Measurements from ENCODE around the gene PIP5K1B.

The PIP5K1B gene

GRCh38 chr9:68760674-68761333 lies 55.8 kb downstream of the PIP5K1B start:
- H3K4me3 ChIP-seq (ENCODE audit: low read depth, low read length) = no peak overlapping the region
- H3K36me3 ChIP-seq (ENCODE audit: control insufficient read depth, insufficient read depth, low read length) = no peaks in the 10 kb centered on the region
- no peak overlapping the region for H3K9ac ChIP-seq (ENCODE audit: low read depth, low read length)
- peaks cover 1% of the 10 kb centered on the region for H3K4me1 ChIP-seq (ENCODE audit: control insufficient read depth, insufficient read depth, low read length)
- no peaks in the 10 kb centered on the region for H3K27me3 ChIP-seq (ENCODE audit: control insufficient read depth, insufficient read depth, low read length)
- H3K9me3 ChIP-seq (ENCODE audit: control insufficient read depth, insufficient read depth, low read length) = no peaks in the 10 kb centered on the region

GRCh38 chr9:68762570-68762969 lies 57.5 kb downstream of the PIP5K1B start:
- Histone ChIP-seq H3K9ac (ENCODE audit: low read depth, low read length) (no peak overlapping the region), H3K4me1 (ENCODE audit: control insufficient read depth, insufficient read depth, low read length) (no peaks in the 10 kb centered on the region), H3K9me3 (ENCODE audit: control insufficient read depth, insufficient read depth, low read length) (no peaks in the 10 kb centered on the region), H3K36me3 (ENCODE audit: control insufficient read depth, insufficient read depth, low read length) (no peaks in the 10 kb centered on the region), H3K4me3 (ENCODE audit: low read depth, low read length) (no peak overlapping the region), H3K27me3 (ENCODE audit: control insufficient read depth, insufficient read depth, low read length) (no peaks in the 10 kb centered on the region)

- H3K9me3 ChIP-seq (ENCODE audit: control insufficient read depth, insufficient read depth, low read length) = no peaks in the 10 kb centered on the region
- no peaks in the 10 kb centered on the region for H3K36me3 ChIP-seq (ENCODE audit: control insufficient read depth, insufficient read depth, low read length)
- no peak overlapping the region for H3K9ac ChIP-seq (ENCODE audit: low read depth, low read length)
- H3K4me1 ChIP-seq (ENCODE audit: control insufficient read depth, insufficient read depth, low read length) = no peaks in the 10 kb centered on the region
- no peaks in the 10 kb centered on the region for H3K27me3 ChIP-seq (ENCODE audit: control insufficient read depth, insufficient read depth, low read length)
- no peak overlapping the region for H3K4me3 ChIP-seq (ENCODE audit: low read depth, low read length)
Measured at GRCh38 chr9:68763104-68763503, 58.1 kb downstream of the PIP5K1B start.

GRCh38 chr9:68768619-68769018 lies 63.6 kb downstream of the PIP5K1B start:
- H3K27me3 ChIP-seq (ENCODE audit: control insufficient read depth, insufficient read depth, low read length) = no peaks in the 10 kb centered on the region

GRCh38 chr9:68769852-68770251 lies 64.8 kb downstream of the PIP5K1B start:
- no peaks in the 10 kb centered on the region for H3K9me3 ChIP-seq (ENCODE audit: control insufficient read depth, insufficient read depth, low read length)
- H3K4me1 ChIP-seq (ENCODE audit: control insufficient read depth, insufficient read depth, low read length) = no peaks in the 10 kb centered on the region
- no peak overlapping the region for H3K4me3 ChIP-seq (ENCODE audit: low read depth, low read length)
- no peaks in the 10 kb centered on the region for H3K27me3 ChIP-seq (ENCODE audit: control insufficient read depth, insufficient read depth, low read length)
- no peaks in the 10 kb centered on the region for H3K36me3 ChIP-seq (ENCODE audit: control insufficient read depth, insufficient read depth, low read length)
- no peak overlapping the region for H3K9ac ChIP-seq (ENCODE audit: low read depth, low read length)

More at GRCh38 chr9:68768619-68769018, 63.6 kb downstream of the PIP5K1B start:
- Histone ChIP-seq H3K4me3 (ENCODE audit: low read depth, low read length) (no peak overlapping the region), H3K4me1 (ENCODE audit: control insufficient read depth, insufficient read depth, low read length) (no peaks in the 10 kb centered on the region), H3K36me3 (ENCODE audit: control insufficient read depth, insufficient read depth, low read length) (no peaks in the 10 kb centered on the region), H3K9me3 (ENCODE audit: control insufficient read depth, insufficient read depth, low read length) (no peaks in the 10 kb centered on the region), H3K9ac (ENCODE audit: low read depth, low read length) (no peak overlapping the region)

- Histone ChIP-seq H3K9ac (ENCODE audit: low read depth, low read length) (no peak overlapping the region), H3K4me1 (ENCODE audit: control insufficient read depth, insufficient read depth, low read length) (no peaks in the 10 kb centered on the region), H3K27me3 (ENCODE audit: control insufficient read depth, insufficient read depth, low read length) (no peaks in the 10 kb centered on the region), H3K4me3 (ENCODE audit: low read depth, low read length) (no peak overlapping the region), H3K36me3 (ENCODE audit: control insufficient read depth, insufficient read depth, low read length) (no peaks in the 10 kb centered on the region), H3K9me3 (ENCODE audit: control insufficient read depth, insufficient read depth, low read length) (no peaks in the 10 kb centered on the region)
Measured at GRCh38 chr9:68771376-68771775, 66.3 kb downstream of the PIP5K1B start.

GRCh38 chr9:68775003-68775730 lies 70.1 kb downstream of the PIP5K1B start:
- Histone ChIP-seq H3K9ac (ENCODE audit: low read depth, low read length) (no peak overlapping the region), H3K27me3 (ENCODE audit: control insufficient read depth, insufficient read depth, low read length) (no peaks in the 10 kb centered on the region), H3K9me3 (ENCODE audit: control insufficient read depth, insufficient read depth, low read length) (no peaks in the 10 kb centered on the region), H3K4me3 (ENCODE audit: low read depth, low read length) (no peak overlapping the region), H3K4me1 (ENCODE audit: control insufficient read depth, insufficient read depth, low read length) (peaks cover 2% of the 10 kb centered on the region), H3K36me3 (ENCODE audit: control insufficient read depth, insufficient read depth, low read length) (no peaks in the 10 kb centered on the region)

GRCh38 chr9:68777070-68777763 lies 72.2 kb downstream of the PIP5K1B start:
- Histone ChIP-seq H3K36me3 (ENCODE audit: control insufficient read depth, insufficient read depth, low read length) (no peaks in the 10 kb centered on the region), H3K27me3 (ENCODE audit: control insufficient read depth, insufficient read depth, low read length) (no peaks in the 10 kb centered on the region), H3K9me3 (ENCODE audit: control insufficient read depth, insufficient read depth, low read length) (no peaks in the 10 kb centered on the region), H3K4me1 (ENCODE audit: control insufficient read depth, insufficient read depth, low read length) (peaks cover 12% of the 10 kb centered on the region), H3K4me3 (ENCODE audit: low read depth, low read length) (no peak overlapping the region), H3K9ac (ENCODE audit: low read depth, low read length) (no peak overlapping the region)

GRCh38 chr9:68778635-68779034 lies 73.6 kb downstream of the PIP5K1B start:
- H3K36me3 ChIP-seq (ENCODE audit: control insufficient read depth, insufficient read depth, low read length) = no peaks in the 10 kb centered on the region
- H3K27me3 ChIP-seq (ENCODE audit: control insufficient read depth, insufficient read depth, low read length) = no peaks in the 10 kb centered on the region
- no peaks in the 10 kb centered on the region for H3K9me3 ChIP-seq (ENCODE audit: control insufficient read depth, insufficient read depth, low read length)
- H3K4me3 ChIP-seq (ENCODE audit: low read depth, low read length) = no peak overlapping the region
- H3K9ac ChIP-seq (ENCODE audit: low read depth, low read length) = no peak overlapping the region
- H3K4me1 ChIP-seq (ENCODE audit: control insufficient read depth, insufficient read depth, low read length) = peaks cover 15% of the 10 kb centered on the region

GRCh38 chr9:68779558-68780379 lies 74.7 kb downstream of the PIP5K1B start:
- H3K36me3 ChIP-seq (ENCODE audit: control insufficient read depth, insufficient read depth, low read length) = no peaks in the 10 kb centered on the region
- H3K9me3 ChIP-seq (ENCODE audit: control insufficient read depth, insufficient read depth, low read length) = no peaks in the 10 kb centered on the region
- peaks cover 18% of the 10 kb centered on the region for H3K4me1 ChIP-seq (ENCODE audit: control insufficient read depth, insufficient read depth, low read length)
- peak overlapping the region; percentile 89 for H3K9ac ChIP-seq (ENCODE audit: low read depth, low read length)
- peak overlapping the region; percentile 97 for H3K4me3 ChIP-seq (ENCODE audit: low read depth, low read length)
- no peaks in the 10 kb centered on the region for H3K27me3 ChIP-seq (ENCODE audit: control insufficient read depth, insufficient read depth, low read length)

- Histone ChIP-seq H3K4me1 (ENCODE audit: control insufficient read depth, insufficient read depth, low read length) (peaks cover 18% of the 10 kb centered on the region), H3K36me3 (ENCODE audit: control insufficient read depth, insufficient read depth, low read length) (no peaks in the 10 kb centered on the region), H3K9me3 (ENCODE audit: control insufficient read depth, insufficient read depth, low read length) (no peaks in the 10 kb centered on the region), H3K4me3 (ENCODE audit: low read depth, low read length) (peak overlapping the region; percentile 97), H3K9ac (ENCODE audit: low read depth, low read length) (peak overlapping the region; percentile 67), H3K27me3 (ENCODE audit: control insufficient read depth, insufficient read depth, low read length) (no peaks in the 10 kb centered on the region)
Measured at GRCh38 chr9:68780380-68780712, 75.3 kb downstream of the PIP5K1B start.

Data from iPS-15b (cell line).